AG04450 (cell line): ENCODE results near the gene UMPS. TPM values are rescaled to one million over a fixed set of nuclear protein-coding genes. Genes with fewer than 3 reads are reported as not detected.

ENCODE experiments used
- CTCF ChIA-PET: fragments of 300-600, 350-600 bp; formaldehyde crosslinking; extraction: SDS; loops from one replicate; lab custom pipeline; 2022; ENCODE audit warnings: antibody characterized with exemption, inconsistent platforms; lab: Charles Lee
- POLR2A ChIA-PET: fragments of 350-600 bp; formaldehyde crosslinking; extraction: SDS; loops from one replicate; lab custom pipeline; 2021; ENCODE audit warnings: antibody characterized with exemption, inconsistent platforms; lab: Yijun Ruan, JAX
- DNase-seq: peaks from one replicate; pipeline ENCODE4 v3.0.0-alpha.2; 2011; ENCODE audit warnings: low read depth, low spot score
- H3K27ac ChIP-seq: one replicate; pipeline ENCODE4 v1.5.1; 2012; ENCODE audit warnings: low read depth, low read length, control low read depth
- H3K27me3 ChIP-seq: one replicate; pipeline ENCODE4 v1.6.0; 2012; ENCODE audit warnings: low read length; ENCODE audit not compliant: control insufficient read depth, insufficient read depth
- H3K4me3 ChIP-seq: 2 replicates; pipeline ENCODE4 v1.5.1; 2011; ENCODE audit warnings: mild to moderate bottlenecking, low read depth, low read length, control low read depth
- H3K9me3 ChIP-seq: 2 replicates; pipeline ENCODE4 v1.5.1; 2012; ENCODE audit warnings: low read length; ENCODE audit not compliant: control insufficient read depth, insufficient read depth
- polyA plus RNA-seq: library from polyadenylated mRNA; depleted of rRNA; stranded (reverse); fragments of >200 nt; gene quantifications from 2 replicates; pipeline ENCODE4 v1.2.3, GENCODE V29; 2011
- TF ChIP-seq, protein P1 (sequence below): IDR thresholded peaks from 2 replicates; pipeline ENCODE4 v1.5.1; 2011; ENCODE audit warnings: low read depth, low read length, control low read depth, inconsistent platforms

The UMPS gene
- polyA plus RNA-seq, 1 experiment = 27.9 TPM

DNA sequence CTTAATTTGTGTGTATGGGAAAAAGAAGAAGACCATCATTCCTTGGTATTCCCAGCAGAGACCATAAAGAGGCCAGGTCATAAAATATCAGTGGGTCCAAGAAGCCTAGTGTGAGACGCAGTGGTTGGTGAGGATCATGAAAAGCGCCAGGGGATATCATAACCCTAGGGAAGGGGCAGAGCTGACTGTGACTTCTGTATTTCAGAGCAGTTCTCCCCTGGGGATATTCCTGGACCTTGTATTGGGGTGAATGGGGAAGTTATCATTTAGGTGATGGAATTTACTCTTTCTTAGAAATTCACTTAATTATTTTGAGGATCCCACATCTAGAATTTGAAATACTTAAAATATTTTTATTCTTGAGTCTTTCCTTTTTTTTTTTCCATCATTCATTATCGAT is 34.9 kb upstream of the UMPS start:
- POLR2A ChIA-PET = no interaction called here
- Histone ChIP-seq H3K27me3 (peaks cover 5% of the 10 kb centered on the region), H3K27ac (no peak overlapping the region), H3K9me3 (no peaks in the 10 kb centered on the region), H3K4me3 (no peak overlapping the region)
- no peak for DNase-seq
- CTCF ChIA-PET = interaction anchor here (0.7 to 1.3 kb wide), 2 partner anchors 130 to 136 kb away, joined by 3 to 4 read pairs; no protein-coding TSS in a partner anchor
- TF ChIP-seq, protein P1, sequence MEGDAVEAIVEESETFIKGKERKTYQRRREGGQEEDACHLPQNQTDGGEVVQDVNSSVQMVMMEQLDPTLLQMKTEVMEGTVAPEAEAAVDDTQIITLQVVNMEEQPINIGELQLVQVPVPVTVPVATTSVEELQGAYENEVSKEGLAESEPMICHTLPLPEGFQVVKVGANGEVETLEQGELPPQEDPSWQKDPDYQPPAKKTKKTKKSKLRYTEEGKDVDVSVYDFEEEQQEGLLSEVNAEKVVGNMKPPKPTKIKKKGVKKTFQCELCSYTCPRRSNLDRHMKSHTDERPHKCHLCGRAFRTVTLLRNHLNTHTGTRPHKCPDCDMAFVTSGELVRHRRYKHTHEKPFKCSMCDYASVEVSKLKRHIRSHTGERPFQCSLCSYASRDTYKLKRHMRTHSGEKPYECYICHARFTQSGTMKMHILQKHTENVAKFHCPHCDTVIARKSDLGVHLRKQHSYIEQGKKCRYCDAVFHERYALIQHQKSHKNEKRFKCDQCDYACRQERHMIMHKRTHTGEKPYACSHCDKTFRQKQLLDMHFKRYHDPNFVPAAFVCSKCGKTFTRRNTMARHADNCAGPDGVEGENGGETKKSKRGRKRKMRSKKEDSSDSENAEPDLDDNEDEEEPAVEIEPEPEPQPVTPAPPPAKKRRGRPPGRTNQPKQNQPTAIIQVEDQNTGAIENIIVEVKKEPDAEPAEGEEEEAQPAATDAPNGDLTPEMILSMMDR = no peak

DNA sequence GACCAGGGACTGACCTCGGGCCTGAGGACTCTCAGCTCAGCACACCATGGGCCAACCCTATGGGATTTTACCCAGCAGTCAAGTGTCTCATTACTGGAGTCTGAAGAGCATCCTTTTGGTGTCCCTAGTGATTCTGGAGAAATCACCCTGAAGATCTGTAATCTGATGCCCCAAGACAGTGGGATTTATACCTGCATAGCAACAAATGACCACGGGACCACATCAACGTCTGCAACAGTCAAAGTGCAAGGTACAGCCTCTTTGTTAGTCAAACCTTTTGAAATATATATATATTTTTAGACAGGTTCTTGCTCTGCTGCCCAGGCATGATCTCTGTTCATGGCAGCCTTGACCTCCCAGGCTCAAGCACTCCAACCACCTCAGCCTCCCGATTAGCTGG is 34.2 kb upstream of the UMPS start:
- Histone ChIP-seq H3K4me3 (no peak overlapping the region), H3K27me3 (peaks cover 5% of the 10 kb centered on the region), H3K9me3 (no peaks in the 10 kb centered on the region), H3K27ac (no peak overlapping the region)
- DNase-seq = no peak
- POLR2A ChIA-PET = no interaction called here
- TF ChIP-seq, protein P1 = no peak
- CTCF ChIA-PET = interaction anchor here (1.0 to 1.3 kb wide), 2 partner anchors 131 to 205 kb away, joined by 3 to 4 read pairs; no protein-coding TSS in a partner anchor

DNA sequence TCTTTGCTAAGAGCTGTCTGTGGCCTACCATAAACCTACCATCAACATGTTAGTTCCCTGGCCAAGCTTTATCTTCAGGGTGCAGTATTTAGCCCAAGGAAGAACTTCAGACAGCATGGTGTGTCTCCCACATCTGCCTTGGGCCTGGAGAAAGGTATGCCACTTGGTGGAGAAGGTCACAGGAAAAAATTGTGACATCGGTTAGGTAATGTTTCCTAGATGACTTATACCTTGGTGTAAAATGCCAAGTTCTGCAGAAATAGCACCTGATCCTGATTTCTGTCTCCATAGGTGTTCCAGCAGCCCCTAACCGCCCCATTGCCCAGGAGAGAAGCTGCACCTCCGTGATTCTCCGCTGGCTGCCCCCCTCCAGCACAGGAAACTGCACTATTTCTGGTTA is 33.0 kb upstream of the UMPS start:
- no peak overlapping the region for H3K4me3 ChIP-seq
- TF ChIP-seq, protein P1 = no peak
- H3K27me3 ChIP-seq = peaks cover 5% of the 10 kb centered on the region
- POLR2A ChIA-PET = no interaction called here
- no peak overlapping the region for H3K27ac ChIP-seq
- DNase-seq = no peak
- CTCF ChIA-PET = interaction anchor here (0.8 kb wide), 1 partner anchor 9 kb away, joined by 3 read pairs; no protein-coding TSS in a partner anchor
- no peaks in the 10 kb centered on the region for H3K9me3 ChIP-seq

GRCh38 chr3:124698030-124698770 is 32.1 kb upstream of the UMPS start:
- H3K27me3 ChIP-seq = peaks cover under 1% of the 10 kb centered on the region
- no peak overlapping the region for H3K27ac ChIP-seq
- no peaks in the 10 kb centered on the region for H3K9me3 ChIP-seq
- ChIA-PET CTCF (interaction anchor here (0.9 to 2.4 kb wide), 4 partner anchors 9 to 203 kb away, joined by 3 to 18 read pairs (median 8); no protein-coding TSS in a partner anchor), POLR2A (no interaction called here)
- DNase-seq = no peak
- H3K4me3 ChIP-seq = no peak overlapping the region
- TF ChIP-seq, protein P1 = no peak

- ChIA-PET CTCF (interaction anchor here (0.6 to 2.4 kb wide), 4 partner anchors 10 to 417 kb away, joined by 3 to 18 read pairs (median 8); no protein-coding TSS in a partner anchor), POLR2A (no interaction called here)
- no peaks in the 10 kb centered on the region for H3K27me3 ChIP-seq
- no peaks in the 10 kb centered on the region for H3K9me3 ChIP-seq
- no peak for DNase-seq
- no peak overlapping the region for H3K27ac ChIP-seq
- TF ChIP-seq, protein P1 = no peak
- H3K4me3 ChIP-seq = no peak overlapping the region
Observed at GRCh38 chr3:124699051-124699450, 31.2 kb upstream of the UMPS start.
